ENCODE data around the gene DISP1.

Gene DISP1

GRCh38 chr1:222852326-222852725, 37.5 kb downstream of the DISP1 start:
- DNase-seq, result no peak
- TF ChIP-seq EZH2phosphoT487 (IDR thresholded peaks at IDR 0.05; ENCODE audit: low read length) (no peak), EZH2 (optimal IDR thresholded peaks at IDR 0.05; ENCODE audit: low read depth, low read length) (no peak), CTCF (IDR thresholded peaks at IDR 0.05; ENCODE audit: low read length) (no peak)
- Histone ChIP-seq H3K4me2 (ENCODE audit: low read depth, low read length) (no peak overlapping the region), H3K27ac (ENCODE audit: low read length) (no peak overlapping the region), H3K36me3 (replicated peaks; ENCODE audit: insufficient read depth, low read length) (no peaks in the 10 kb centered on the region), H3K27me3 (replicated peaks; ENCODE audit: insufficient read depth, low read length) (no peaks in the 10 kb centered on the region), H3K9me2 (replicated peaks; ENCODE audit: insufficient read depth, low read length) (no peaks in the 10 kb centered on the region), H4K20me1 (ENCODE audit: insufficient read depth, low read length) (no peaks in the 10 kb centered on the region), H3F3A (ENCODE audit: insufficient read depth, low read length) (no peaks in the 10 kb centered on the region), H3K79me2 (ENCODE audit: low read length) (no peaks in the 10 kb centered on the region), H2AFZ (ENCODE audit: low read length) (no peak overlapping the region), H3K9ac (ENCODE audit: low read length) (no peak overlapping the region), H3K9me3 (replicated peaks; ENCODE audit: insufficient read depth, low read length) (no peaks in the 10 kb centered on the region), H3K4me1 (ENCODE audit: low read length) (no peaks in the 10 kb centered on the region), H3K4me3 (ENCODE audit: low read length) (no peak overlapping the region)

- no peaks in the 10 kb centered on the region for H3K79me2 ChIP-seq (ENCODE audit: low read length)
- TF ChIP-seq CTCF (IDR thresholded peaks at IDR 0.05; ENCODE audit: low read length) (no peak), EZH2phosphoT487 (IDR thresholded peaks at IDR 0.05; ENCODE audit: low read length) (no peak), EZH2 (optimal IDR thresholded peaks at IDR 0.05; ENCODE audit: low read depth, low read length) (no peak)
- no peaks in the 10 kb centered on the region for H3K9me3 ChIP-seq (replicated peaks; ENCODE audit: insufficient read depth, low read length)
- H4K20me1 ChIP-seq (ENCODE audit: insufficient read depth, low read length), result no peaks in the 10 kb centered on the region
- H3K27me3 ChIP-seq (replicated peaks; ENCODE audit: insufficient read depth, low read length), result no peaks in the 10 kb centered on the region
- no peaks in the 10 kb centered on the region for H3K4me1 ChIP-seq (ENCODE audit: low read length)
- H3K9ac ChIP-seq (ENCODE audit: low read length), result no peak overlapping the region
- no peaks in the 10 kb centered on the region for H3F3A ChIP-seq (ENCODE audit: insufficient read depth, low read length)
- DNase-seq, result no peak
- H3K9me2 ChIP-seq (replicated peaks; ENCODE audit: insufficient read depth, low read length), result no peaks in the 10 kb centered on the region
- H3K27ac ChIP-seq (ENCODE audit: low read length), result no peak overlapping the region
- no peak overlapping the region for H3K4me2 ChIP-seq (ENCODE audit: low read depth, low read length)
- no peak overlapping the region for H2AFZ ChIP-seq (ENCODE audit: low read length)
- no peaks in the 10 kb centered on the region for H3K36me3 ChIP-seq (replicated peaks; ENCODE audit: insufficient read depth, low read length)
- no peak overlapping the region for H3K4me3 ChIP-seq (ENCODE audit: low read length)
These were observed 46.2 kb downstream of the DISP1 start for GRCh38 chr1:222861062-222861461.

All from MM.1S (cell line).